Pulmonary artery endothelial cell (primary cell): ENCODE data around the gene DLG2. TPM values are rescaled to one million over a fixed set of nuclear protein-coding genes. Genes with fewer than 3 reads are reported as not detected.
A peak's percentile ranks its signal among the peaks of the same experiment; 100 is the strongest.
"Not testable (repeated sequence)": the region's sequence is repeated elsewhere in the genome, so short reads cannot be mapped to it uniquely, and the experiment has no call there.

Experiments
- DNase-seq: peaks from one replicate; pipeline ENCODE4 v3.0.0-alpha.2; 2011; ENCODE audit warnings: low read depth, low spot score
- total RNA-seq: library from RNA; depleted of rRNA; stranded (reverse); fragments of >200 nt; gene quantifications from 2 replicates; pipeline ENCODE4 v1.2.3, GENCODE V29; 2014

Gene DLG2
- total RNA-seq, 1 donor from 2014 or later: 0.66 TPM

DNA sequence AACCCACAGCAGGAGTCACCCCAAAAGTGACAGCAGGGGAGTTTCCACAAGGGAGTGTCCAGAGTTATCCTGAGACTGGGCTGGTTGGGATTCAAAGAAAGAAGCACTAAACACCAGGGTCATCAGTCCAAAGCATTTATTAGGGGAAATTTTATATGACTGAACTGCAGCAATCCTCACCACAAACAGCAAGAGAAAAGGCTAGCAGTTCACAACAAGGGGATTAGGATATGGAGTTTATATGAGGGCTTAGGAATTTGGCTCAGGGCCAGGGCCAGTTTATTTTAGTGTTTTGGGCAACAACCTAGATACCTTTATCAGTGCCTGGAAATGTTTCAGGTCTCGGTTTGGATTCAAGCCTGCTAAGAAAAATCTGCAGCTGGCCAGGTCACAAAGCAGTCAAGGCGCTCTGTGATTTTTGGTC lies 16.1 kb upstream of the DLG2 start:
- no peak for DNase-seq

DNA sequence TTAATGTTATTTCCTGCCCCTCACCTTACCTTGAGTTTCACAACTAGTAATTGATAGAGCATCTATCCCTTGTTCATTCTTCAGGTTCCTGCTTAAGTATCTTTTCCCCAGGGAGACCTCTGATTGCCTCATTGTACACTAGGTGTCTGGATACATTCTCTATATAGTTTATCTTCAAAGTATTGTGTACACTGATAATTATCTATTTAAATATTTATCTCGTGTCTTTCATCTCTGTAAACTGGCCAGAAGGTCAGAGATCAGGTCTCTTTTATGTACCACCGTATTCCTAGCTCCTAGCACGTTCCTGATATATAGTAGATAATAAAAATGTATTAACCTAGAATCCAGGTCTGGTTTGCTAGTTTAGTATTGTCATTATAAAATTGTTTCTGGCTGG lies 7.6 kb upstream of the DLG2 start:
- DNase-seq: no peak

DNA sequence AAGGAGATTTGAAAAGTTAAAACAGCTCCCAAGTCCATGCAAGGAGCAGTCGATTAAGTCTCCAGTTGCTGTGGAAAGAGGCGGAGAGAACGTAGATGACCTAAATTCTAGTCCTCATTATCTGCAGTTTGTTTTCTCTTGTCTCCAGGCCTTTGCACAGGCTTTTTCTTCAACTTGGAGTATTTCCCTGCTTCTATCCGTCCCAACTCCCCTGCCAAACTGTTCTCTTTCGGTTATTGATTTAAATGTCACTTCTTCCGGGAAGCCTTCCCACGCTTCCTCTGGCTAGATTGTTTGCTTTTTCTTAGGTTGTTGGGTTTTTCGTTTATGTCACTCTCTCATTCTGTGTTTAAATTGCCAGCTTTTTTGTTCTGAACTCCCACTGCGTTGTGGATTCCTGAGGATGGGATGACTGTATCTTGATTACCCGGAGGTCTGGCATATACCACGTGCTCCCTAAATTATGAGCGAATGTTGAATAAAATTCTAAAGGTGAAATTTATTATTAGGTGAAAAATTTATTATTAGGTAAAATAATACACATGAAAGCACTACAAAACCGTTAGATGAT lies 1.7 kb upstream of the DLG2 start:
- DNase-seq: no peak

DNA sequence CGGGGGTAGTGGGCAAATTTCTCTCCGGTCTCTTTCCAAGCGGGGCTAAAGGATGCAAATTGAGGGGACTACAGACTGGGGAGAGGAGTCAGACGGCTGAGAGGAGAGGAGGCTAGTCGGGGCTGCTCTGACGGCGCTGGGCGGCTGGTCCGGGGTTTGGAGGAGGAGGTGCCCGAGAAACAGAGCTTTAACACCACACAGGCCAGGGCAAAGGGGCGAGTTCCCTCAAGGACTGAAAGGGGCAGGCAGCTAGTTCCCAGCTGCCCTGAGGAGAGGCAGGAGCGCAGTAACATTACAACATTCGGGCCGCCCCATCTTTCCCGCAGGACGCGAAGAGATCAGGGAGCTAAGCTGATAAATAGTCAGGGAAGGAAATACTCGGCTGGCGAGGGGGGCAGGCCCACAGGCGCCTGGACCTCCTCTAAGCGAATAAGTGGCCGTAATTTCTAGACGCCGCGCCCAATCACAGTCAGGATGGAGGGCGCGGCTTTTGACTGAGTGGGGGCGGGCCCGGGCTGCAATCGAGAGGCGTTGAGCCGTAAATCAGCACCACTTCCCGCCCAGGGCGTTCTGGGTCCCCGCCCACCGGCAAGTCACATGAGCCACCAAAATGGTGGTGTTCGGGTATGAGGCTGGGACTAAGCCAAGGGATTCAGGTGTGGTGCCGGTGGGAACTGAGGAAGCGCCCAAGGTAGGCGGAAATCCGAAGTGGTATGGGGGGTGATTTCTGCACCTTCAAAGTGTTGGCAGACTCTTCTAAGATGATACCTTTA lies 1.0 kb upstream of the DLG2 start, which contains the start of gene TMEM126B:
TSS of gene TMEM126B (plus strand) at position 596 of the 773 bp plus-strand sequence. CDS start at position 611, 15 bp downstream.
- peak; percentile 89 for DNase-seq

DNA sequence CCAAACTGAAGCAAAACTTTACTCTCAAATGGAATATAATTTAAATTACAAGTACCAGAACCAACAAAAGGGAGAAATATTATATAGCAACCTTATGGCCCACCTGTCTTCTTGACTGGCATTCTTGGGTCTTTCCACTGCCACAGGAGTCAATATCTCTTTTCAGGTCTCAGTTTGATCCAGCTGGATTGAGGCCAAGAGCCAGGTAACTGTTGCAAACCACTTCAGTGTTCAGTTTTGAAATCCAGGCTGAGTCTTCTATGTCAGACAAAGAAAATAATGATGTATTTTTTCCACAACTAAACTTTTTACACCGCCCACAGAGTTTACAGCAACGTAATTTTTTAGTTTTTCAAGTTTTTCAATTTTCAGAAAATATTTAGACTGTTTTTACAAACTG lies 648 bp downstream of the DLG2 start:
- no peak for DNase-seq

DNA sequence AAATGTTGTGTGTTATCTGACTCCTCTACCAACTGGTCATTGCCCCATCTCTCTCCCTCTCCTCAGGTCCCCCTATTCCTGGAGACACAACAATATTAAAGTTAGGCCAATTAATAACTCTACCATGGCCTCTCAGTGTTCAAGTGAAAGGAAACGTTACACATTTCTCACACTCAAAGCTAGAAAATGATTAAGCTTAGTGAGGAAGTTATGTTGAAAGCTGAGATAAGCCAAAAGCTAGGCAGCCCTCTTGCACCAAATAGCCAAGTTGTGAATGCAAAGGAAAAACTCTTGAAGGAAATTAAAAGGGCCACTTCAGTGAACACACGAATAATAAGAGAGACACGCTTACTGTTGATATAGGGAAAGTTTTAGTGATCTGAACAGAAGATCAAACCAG lies 6.9 kb downstream of the DLG2 start:
- DNase-seq: no peak

DNA sequence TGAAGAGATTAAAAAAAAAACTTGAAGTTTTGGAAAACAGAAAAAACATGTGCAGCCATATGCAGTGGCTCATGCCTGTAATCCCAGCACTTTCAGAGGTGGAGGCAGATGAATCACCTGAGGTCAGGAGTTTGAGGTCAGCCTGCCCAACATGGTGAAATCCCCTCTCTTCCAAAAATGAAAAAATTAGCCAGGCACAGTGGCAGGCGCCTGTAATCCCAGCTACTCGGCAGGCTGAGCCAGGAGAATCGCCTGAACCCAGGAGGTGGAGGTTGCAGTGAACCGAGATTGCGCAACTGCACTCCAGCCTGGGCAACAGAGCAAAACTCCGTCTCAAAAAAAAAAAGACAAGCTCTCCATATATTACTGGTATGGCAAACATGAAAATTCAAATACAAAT lies 7.6 kb downstream of the DLG2 start:
- DNase-seq: no peak

DNA sequence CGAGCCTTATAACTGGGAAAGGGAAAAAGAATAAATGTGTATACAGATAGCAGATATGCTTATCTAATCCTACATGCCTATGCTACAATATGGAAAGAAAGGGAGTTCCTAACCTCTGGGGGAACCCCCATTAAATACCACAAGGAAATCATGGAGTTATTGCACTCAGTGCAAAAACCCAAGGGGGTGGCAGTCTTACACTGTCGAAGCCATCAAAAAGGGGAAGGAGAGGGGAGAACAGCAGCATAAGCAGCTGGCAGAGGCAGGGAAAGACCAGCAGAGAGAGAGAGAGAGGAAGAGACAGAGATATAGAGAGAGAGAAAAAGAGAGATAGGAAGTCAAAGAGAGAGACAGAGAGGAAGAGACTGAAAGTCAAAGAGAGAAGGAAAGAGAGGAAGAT lies 15.5 kb downstream of the DLG2 start:
- not testable (repeated sequence) for DNase-seq

DNA sequence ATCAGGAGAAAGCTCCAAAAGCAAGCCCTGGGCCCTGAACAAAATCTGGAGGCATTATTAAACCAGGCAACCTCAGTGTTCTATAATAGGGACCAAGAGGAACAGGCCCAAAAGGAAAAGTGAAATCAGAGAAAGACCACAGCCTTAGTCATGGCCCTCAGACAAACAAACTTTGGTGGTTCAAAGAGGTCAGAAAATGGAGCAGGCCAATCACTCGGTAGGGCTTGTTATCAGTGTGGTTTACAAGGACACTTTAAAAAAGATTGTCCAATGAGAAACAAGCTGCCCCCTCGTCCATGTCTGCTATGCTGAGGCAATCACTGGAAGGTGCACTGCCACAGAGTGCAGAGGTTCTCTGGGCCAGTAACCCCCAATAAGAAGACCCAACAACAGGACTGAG lies 17.9 kb downstream of the DLG2 start:
- not testable (repeated sequence) for DNase-seq

DNA sequence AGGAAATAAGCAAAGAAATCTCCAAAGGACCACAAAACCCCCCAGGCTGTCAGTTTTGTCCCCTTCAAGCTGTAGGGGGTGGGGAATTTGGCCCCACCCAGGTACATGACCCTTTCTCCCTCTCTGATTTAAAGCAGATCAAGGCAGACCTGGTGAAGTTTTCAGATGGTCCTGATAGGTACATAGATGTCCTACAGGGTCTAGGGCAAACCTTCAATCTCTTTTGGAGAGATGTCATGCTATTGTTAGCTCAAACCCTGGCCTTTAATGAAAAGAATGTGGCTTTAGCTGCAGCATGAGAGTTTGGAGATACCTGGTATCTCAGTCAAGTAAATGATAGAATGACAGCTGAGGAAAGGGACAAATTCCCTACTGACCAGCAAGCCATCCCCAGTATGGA lies 18.5 kb downstream of the DLG2 start:
- DNase-seq: not testable (repeated sequence)

DNA sequence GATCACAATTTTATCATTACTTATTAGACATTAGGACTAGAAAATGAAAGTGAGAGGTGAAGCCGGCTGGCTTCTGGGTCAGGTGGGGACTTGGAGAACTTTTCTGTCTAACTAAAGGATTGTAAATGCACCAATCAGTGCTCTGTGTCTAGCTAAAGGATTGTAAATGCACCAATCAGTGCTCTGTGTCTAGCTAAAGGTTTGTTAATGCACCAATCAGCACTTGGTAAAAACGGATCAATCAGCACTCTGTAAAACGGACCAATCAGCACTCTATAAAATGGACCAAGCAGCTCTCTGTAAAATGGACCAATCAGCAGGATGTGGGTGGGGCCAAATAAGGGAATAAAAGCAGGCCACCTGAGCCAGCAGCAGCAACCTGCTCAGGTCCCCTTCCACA lies 20.9 kb downstream of the DLG2 start:
- not testable (repeated sequence) for DNase-seq

DNA sequence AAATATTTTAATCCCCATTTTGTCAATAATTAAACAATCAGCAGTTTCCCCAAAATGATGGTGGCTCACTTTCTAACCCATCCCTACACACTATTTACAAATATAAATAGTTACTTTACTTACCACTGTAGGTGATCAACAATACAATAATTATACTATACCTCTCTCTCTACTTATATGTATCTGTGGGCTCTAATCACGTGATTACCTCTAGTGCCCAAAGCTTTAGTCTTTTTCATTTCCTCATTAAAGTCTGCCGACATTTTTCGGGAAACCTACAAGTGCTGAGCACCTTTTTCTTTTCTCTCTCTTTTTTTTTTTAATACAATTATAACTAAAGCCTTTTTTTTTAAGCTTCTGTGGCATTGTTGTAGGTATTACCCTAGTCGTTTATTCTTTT lies 23.9 kb downstream of the DLG2 start:
- DNase-seq: no peak

DNA sequence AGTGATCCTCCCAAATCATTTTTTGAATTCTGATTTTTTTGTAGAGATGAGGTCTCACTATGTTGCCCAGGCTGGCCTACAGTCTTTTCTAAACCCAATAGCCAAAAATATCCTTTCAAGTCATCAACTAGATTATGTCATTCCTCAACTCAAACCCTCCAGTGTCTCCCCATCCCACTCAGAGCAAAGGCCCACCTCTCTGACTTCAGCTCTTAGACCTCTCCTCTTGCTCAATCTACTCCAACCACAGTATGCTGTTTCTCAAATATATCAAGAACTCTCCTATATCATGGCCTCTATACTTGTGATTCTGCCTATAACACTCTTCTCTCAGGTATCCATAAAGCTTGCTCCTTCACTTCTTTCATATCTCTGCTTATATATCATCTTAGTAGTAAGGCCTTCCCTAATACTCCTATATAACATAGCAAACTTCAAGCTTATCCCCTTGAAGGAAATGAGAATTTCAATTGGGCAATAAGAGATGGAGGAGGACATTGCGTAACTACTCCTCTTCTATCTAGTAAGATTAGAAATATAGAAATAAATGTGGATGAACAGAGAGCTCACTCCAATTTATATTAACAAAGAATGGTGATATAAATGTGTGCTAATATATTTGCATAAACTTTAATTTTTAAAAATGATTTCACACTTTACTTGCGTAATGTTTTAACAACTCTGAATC lies 24.5 kb downstream of the DLG2 start:
- no peak for DNase-seq

DNA sequence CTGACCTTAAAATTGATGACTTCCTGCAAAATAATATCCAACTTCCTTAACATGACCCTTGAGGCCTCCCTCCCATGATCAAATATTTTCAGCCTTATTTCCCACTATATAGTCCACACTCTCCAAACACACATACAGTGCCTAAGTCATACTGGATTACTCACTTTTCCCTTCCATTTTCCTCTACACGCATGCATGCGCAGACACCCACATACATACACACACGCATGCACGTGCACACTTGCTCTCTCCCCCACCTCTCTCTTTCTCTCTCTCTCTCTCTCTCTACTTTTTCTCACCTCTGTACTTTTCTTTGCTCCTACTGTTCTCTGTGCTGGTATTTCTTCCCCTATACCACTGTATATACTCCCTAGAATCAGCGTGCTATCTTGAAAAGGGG lies 28.1 kb downstream of the DLG2 start:
- no peak for DNase-seq

DNA sequence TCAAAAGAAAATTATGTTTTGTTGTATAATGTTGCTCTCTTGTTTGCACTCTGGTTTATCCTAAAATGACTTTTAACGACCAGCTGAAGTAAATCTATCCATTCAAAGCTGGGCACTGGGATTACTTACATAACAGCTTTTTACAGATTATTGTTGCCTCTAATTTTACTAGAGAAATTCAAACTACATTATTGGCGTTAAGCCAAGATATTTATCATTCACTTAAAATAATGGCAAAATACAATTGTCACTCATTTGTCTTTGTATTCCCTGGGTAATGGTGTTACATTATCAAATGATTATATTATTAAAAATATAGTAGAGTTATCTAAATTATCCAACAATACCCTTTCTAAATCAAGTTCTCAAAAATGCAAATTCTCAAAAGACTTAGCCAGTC lies 30.3 kb downstream of the DLG2 start:
- DNase-seq: no peak

DNA sequence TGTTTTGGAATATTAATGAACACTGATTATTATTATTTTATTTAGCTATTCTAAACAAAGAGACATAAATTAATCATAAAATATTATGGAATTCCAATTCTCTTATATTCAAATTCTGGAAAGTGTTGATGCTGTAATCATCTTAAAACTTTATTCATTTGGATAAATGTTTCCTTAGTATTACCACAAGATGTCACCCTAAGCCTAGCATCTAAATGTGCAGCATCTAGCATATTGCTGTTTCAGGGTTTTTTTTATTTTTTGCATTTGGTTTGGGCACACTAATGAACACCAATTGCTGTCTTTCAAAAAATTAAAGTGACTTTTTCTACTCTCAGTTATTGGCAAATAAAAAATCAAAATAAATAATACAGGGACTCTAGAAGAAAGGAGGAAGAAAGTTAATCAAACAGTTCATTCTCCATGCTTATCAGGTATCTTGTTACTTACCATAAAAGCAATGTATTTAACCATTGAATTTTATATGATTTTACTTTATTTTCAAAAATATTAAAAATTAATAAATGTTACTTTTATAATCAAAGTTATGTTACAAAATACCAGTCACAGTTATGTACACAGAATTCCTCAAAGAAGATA lies 31.8 kb downstream of the DLG2 start:
- DNase-seq: peak; percentile 15

DNA sequence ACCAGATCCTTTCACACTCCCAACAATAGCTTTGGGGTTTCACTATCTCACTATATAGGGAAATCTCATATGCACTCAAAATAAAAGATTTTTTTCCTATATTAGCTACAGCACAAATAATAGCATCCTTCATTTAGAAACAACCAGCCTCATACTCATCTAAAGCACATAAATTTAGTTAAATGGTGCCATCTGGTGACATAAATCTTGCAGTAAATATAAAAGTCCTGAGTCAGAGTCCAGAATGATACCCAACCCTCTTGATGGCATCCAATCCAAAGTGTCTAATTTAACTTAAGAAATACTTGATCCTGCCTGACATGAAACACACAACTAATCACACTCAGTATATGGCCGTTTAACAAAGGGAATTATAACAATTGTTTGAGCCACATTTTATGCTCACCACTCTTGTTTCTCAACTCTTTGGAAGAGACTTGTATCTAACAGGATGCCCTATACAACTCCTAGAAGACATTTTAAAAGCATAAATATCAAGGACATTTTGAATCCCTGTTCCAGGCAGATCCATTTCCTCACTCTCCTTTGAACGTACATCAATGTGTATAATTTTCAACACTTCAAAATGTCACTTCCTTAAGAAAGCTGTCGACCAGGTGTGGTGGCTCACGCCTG lies 36.2 kb downstream of the DLG2 start:
- no peak for DNase-seq

DNA sequence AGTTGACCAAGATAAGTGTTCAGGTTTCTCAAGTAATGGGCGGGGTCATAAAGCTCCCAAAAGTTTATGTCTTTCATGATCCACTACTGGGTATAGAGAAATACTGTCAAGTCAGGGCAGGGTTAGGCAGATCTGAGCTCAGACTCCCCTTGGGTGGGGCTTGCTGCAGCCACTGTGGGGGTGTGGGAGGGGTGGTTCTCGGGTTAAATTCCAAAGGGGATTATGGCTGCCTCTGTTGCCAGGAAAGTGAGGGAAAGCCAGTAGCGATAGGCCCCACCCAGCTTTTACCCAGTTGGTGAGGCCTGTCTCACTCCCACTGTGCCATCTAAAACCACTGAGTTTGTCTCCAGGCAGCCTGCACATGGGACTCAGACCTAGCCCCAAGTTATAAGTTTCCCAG lies 37.8 kb downstream of the DLG2 start:
- DNase-seq: no peak

DNA sequence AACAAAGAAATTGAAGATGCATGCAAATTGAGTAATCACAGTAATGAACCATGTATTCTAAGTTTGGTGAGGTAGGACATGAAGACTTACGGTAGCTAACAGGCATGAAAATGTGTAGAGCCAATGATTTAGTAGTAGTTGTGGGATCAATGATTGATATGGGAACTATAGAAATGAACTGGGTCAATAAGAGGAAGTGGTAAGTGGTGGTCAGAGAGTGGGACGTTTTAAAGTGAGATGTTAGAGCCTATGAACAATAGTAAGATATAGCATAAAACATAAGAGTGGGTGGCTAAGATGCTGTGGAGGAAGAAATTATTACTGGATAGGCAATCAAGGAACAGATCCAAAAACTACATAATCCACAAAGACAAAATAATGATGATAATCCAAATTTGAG lies 45.0 kb downstream of the DLG2 start:
- no peak for DNase-seq

DNA sequence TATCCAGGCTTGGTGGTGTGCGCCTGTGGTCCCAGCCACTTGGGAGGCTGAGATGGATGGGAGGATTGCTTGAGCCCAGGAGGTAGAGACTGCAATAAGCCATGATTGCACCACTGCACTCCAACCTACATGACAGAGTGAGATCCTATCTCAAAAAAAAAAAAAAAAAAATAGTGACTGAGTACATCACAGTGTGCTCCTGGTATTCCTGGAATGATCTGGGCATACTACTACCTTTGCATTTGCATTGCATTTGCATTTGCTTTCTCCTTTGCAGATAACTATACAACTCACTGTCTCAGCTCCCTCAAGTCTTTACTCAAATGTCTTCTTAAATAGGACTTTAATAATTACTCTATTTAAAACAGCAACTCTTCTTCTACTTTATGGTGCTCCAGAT lies 51.8 kb downstream of the DLG2 start:
- DNase-seq: no peak

DNA sequence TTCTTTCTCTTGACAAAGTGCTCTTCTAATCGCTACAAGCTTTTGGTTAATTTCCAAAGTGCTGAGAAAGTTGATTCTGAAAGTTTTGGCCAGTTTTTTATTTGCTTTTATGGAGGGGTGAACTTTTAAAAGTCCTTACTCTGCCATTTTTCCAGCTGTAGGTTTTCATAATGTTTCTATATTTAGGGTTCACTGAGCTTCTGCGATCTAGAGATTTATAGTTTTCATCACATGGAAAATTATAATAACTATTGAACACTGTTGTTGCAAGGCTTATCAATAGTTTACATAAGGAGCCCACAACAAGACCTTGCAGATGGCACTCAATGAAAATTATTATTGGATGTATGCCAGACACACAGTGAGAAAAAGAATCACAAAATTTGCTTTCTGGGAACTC lies 55.1 kb downstream of the DLG2 start:
- DNase-seq: no peak

DNA sequence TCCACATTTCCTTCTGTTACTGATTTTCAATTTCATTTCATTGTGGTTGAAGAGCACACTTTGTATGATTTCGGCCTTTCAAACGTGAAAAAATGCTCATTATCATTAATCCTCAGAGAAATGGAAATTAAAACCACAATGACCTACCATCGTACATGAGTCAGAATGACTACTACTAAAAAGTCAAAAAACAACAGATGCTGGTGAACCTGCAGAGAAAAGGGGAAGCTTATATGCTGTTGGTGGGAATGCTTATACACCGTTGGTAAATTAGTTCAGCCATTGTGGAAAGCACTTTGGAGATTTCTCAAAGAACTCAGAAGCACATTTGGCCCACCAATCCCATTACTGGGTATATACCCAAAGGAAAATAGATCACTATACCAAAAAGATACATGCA lies 57.6 kb downstream of the DLG2 start:
- no peak for DNase-seq
